Caco-2 (cell line): ENCODE data around the gene MARCHF9. TPM values are rescaled to one million over a fixed set of nuclear protein-coding genes. Genes with fewer than 3 reads are reported as not detected.

Source experiments
- BruUV-seq: library from RNA; stranded (reverse); fragments of 400-500 nt; replicated peaks from 2 replicates; lab custom pipeline; 2021; lab: Mats Ljungman, UMichigan
- CTCF ChIA-PET: fragments of 300-600 bp; sonication (Branson Sonifier 250); formaldehyde crosslinking; loops from one replicate; lab custom pipeline; 2022; ENCODE audit warnings: antibody characterized with exemption; lab: Charles Lee
- POLR2A ChIA-PET: fragments of 300-600 bp; sonication (Branson Sonifier 250); formaldehyde crosslinking; loops from one replicate; lab custom pipeline; 2022; ENCODE audit warnings: antibody characterized with exemption; lab: Charles Lee
- DNase-seq, 2 experiments: peaks; one replicate each; pipeline versions ENCODE4 v3.0.0 to v3.0.0-alpha.2; 2020 to 2022
- H3K27me3 ChIP-seq: replicated peaks from 2 replicates; pipeline ENCODE4 v1.6.0; 2011; ENCODE audit warnings: low read length; ENCODE audit not compliant: control insufficient read depth, insufficient read depth
- H3K36me3 ChIP-seq: 2 replicates; pipeline ENCODE4 v1.5.1; 2011; ENCODE audit warnings: low read length; ENCODE audit not compliant: control insufficient read depth, insufficient read depth
- H3K4me1 ChIP-seq: fragments of 250-450 bp; sonication (Bioruptor Pico); 2 replicates; pipeline ENCODE4 v1.5.1; 2020; ENCODE audit warnings: mild to moderate bottlenecking
- H3K4me3 ChIP-seq: 2 replicates; pipeline ENCODE4 v1.5.1; 2011; ENCODE audit warnings: low read depth, mild to moderate bottlenecking, control low read depth, low read length
- H3K9me3 ChIP-seq: fragments of 250-450 bp; sonication (Bioruptor Pico); 2 replicates; pipeline ENCODE4 v1.5.1; 2020; ENCODE audit warnings: mild to moderate bottlenecking, moderate library complexity
- H3K27ac Mint-ChIP-seq: one replicate; pipeline ENCODE4 v1.8.0; 2022; ENCODE audit warnings: mixed read lengths; ENCODE audit not compliant: unreplicated experiment
- H3K27me3 Mint-ChIP-seq: one replicate; pipeline ENCODE4 v1.8.0; 2022; ENCODE audit warnings: mixed read lengths; ENCODE audit not compliant: insufficient read depth, unreplicated experiment
- H3K36me3 Mint-ChIP-seq: one replicate; pipeline ENCODE4 v1.8.0; 2022; ENCODE audit warnings: mild to moderate bottlenecking, mixed read lengths; ENCODE audit not compliant: insufficient read depth, unreplicated experiment
- H3K4me1 Mint-ChIP-seq: one replicate; pipeline ENCODE4 v1.8.0; 2022; ENCODE audit warnings: low read depth, mixed read lengths; ENCODE audit not compliant: unreplicated experiment
- H3K4me3 Mint-ChIP-seq: one replicate; pipeline ENCODE4 v1.8.0; 2022; ENCODE audit warnings: mild to moderate bottlenecking, moderate library complexity, mixed read lengths; ENCODE audit not compliant: unreplicated experiment
- H3K9me3 Mint-ChIP-seq: one replicate; pipeline ENCODE4 v1.8.0; 2022; ENCODE audit warnings: mixed read lengths; ENCODE audit not compliant: unreplicated experiment
- CTCF ChIP-seq, 2 experiments: fragments of 200-600 bp in 1 of 2; IDR thresholded peaks; 1 replicate in 1 of 2; 2 replicates in 1 of 2; pipeline versions ENCODE4 v1.5.1 to v1.8.0; 2011 to 2022; ENCODE audit warnings: antibody characterized with exemption in 1 of 2, control low read depth in 1 of 2, inconsistent platforms in 1 of 2, low read depth in 1 of 2, low read length in 1 of 2, mild to moderate bottlenecking in 1 of 2, moderate library complexity in 1 of 2; ENCODE audit not compliant: insufficient read depth in 1 of 2, severe bottlenecking in 1 of 2, unreplicated experiment in 1 of 2
- intact Hi-C: fragments of 100-400 bp; cut with micrococcal nuclease; formaldehyde crosslinking; loops from one replicate; pipeline ENCODE4 v1.10.0; 2022; ENCODE audit not compliant: unreplicated experiment
- total RNA-seq: library from RNA; stranded (reverse); gene quantifications from 2 replicates; pipeline ENCODE4 v1.2.3, GENCODE V29; 2022

Gene MARCHF9
- total RNA-seq, 1 experiment from 2014 or later = 11.0 TPM

GRCh38 chr12:57777367-57777766 is 22.5 kb downstream of the MARCHF9 start:
- ChIA-PET POLR2A (no interaction called here), CTCF (no interaction called here)
- no peak for TF ChIP-seq CTCF (IDR thresholded peaks at IDR 0.05; ENCODE audit: insufficient read depth in 1 of 2, low read depth in 1 of 2, low read length in 1 of 2, severe bottlenecking in 1 of 2, unreplicated experiment in 1 of 2)
- no peaks in the 10 kb centered on the region for H3K27me3 ChIP-seq
- intact Hi-C loops = no loop called here
- Mint-ChIP-seq H3K4me1 (no peaks in the 10 kb centered on the region), H3K9me3 (no peaks in the 10 kb centered on the region), H3K27ac (no peak overlapping the region), H3K4me3 (no peak overlapping the region), H3K36me3 (peaks cover 4% of the 10 kb centered on the region), H3K27me3 (no peaks in the 10 kb centered on the region)
- H3K4me3 ChIP-seq = no peak overlapping the region
- H3K9me3 ChIP-seq = no peaks in the 10 kb centered on the region
- H3K36me3 ChIP-seq = no peaks in the 10 kb centered on the region
- H3K4me1 ChIP-seq = peaks cover 4% of the 10 kb centered on the region; the same call in 1 of the 2 replicates
- BruUV-seq = no TSS peak
- DNase-seq = no peak

GRCh38 chr12:57777911-57778310 is 23.0 kb downstream of the MARCHF9 start:
- peaks cover 9% of the 10 kb centered on the region for H3K36me3 Mint-ChIP-seq
- ChIA-PET CTCF (no interaction called here), POLR2A (no interaction called here)
- H3K4me1 Mint-ChIP-seq = no peaks in the 10 kb centered on the region
- no peak for DNase-seq
- H3K27me3 Mint-ChIP-seq = no peaks in the 10 kb centered on the region
- Histone ChIP-seq H3K9me3 (no peaks in the 10 kb centered on the region), H3K4me3 (no peak overlapping the region), H3K27me3 (no peaks in the 10 kb centered on the region), H3K36me3 (no peaks in the 10 kb centered on the region), H3K4me1 (peaks cover 4% of the 10 kb centered on the region; the same call in 1 of the 2 replicates)
- BruUV-seq = no TSS peak
- H3K9me3 Mint-ChIP-seq = no peaks in the 10 kb centered on the region
- no peak overlapping the region for H3K27ac Mint-ChIP-seq
- H3K4me3 Mint-ChIP-seq = no peak overlapping the region
- TF ChIP-seq CTCF (IDR thresholded peaks at IDR 0.05; ENCODE audit: insufficient read depth in 1 of 2, low read depth in 1 of 2, low read length in 1 of 2, severe bottlenecking in 1 of 2, unreplicated experiment in 1 of 2) = no peak
- intact Hi-C loops = no loop called here

GRCh38 chr12:57779736-57780135 is 24.8 kb downstream of the MARCHF9 start:
- no peak for DNase-seq
- H3K4me1 Mint-ChIP-seq = no peaks in the 10 kb centered on the region
- Histone ChIP-seq H3K36me3 (no peaks in the 10 kb centered on the region), H3K27me3 (no peaks in the 10 kb centered on the region), H3K4me1 (no peaks in the 10 kb centered on the region), H3K4me3 (no peak overlapping the region), H3K9me3 (no peaks in the 10 kb centered on the region)
- H3K36me3 Mint-ChIP-seq = peaks cover 15% of the 10 kb centered on the region
- intact Hi-C loops = no loop called here
- no peak for TF ChIP-seq CTCF (IDR thresholded peaks at IDR 0.05; ENCODE audit: insufficient read depth in 1 of 2, low read depth in 1 of 2, low read length in 1 of 2, severe bottlenecking in 1 of 2, unreplicated experiment in 1 of 2)
- no TSS peak for BruUV-seq
- no peak overlapping the region for H3K27ac Mint-ChIP-seq
- CTCF ChIA-PET = interaction anchor here (1.2 kb wide), 1 partner anchor 20 kb away, joined by 3 read pairs; no protein-coding TSS in a partner anchor
- H3K9me3 Mint-ChIP-seq = no peaks in the 10 kb centered on the region
- POLR2A ChIA-PET = no interaction called here
- no peaks in the 10 kb centered on the region for H3K27me3 Mint-ChIP-seq
- H3K4me3 Mint-ChIP-seq = no peak overlapping the region
